Activated CD8-positive, alpha-beta memory T cell treated with anti-CD3 and anti-CD28 coated beads for 1 hour (primary cell): ENCODE data around the gene SLIT3.

Experiments used
- DNase-seq, 2 donors: peaks; one replicate each; pipeline ENCODE4 v3.0.0-alpha.2; 2020; ENCODE audit warnings: low read depth in 1 of 2; ENCODE audit errors: extremely low read depth in 1 of 2

SLIT3 gene

GRCh38 chr5:168847511-168848073, 453.3 kb downstream of the SLIT3 start:
- no peak for DNase-seq

DNA sequence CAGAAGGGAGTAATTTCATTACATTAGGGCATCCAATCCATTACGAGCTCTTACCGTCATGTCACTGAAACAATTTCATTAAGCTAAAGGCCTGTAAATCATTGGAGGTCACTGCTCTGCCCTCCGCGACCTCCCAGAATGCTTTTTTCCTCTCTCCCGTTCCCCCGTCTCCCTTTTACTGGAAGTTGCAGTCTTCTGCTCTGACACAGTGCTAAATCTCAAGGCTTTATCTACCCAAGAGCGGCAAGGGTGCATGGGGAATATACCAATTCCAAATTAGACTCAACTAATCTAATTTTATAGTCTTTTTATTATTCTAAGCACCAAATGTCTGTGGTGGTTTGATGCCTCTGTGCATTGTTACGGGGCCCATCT, 456.0 kb downstream of the SLIT3 start:
- DNase-seq = no peak

GRCh38 chr5:168844016-168844921, 456.7 kb downstream of the SLIT3 start:
- DNase-seq = no peak

- DNase-seq = no peak
These were observed 457.5 kb downstream of the SLIT3 start for GRCh38 chr5:168843277-168844015.

- DNase-seq = no peak
These were observed 458.3 kb downstream of the SLIT3 start for GRCh38 chr5:168842571-168843205.

GRCh38 chr5:168837852-168838251, 463.1 kb downstream of the SLIT3 start:
- no peak for DNase-seq

GRCh38 chr5:168836603-168837231, 464.2 kb downstream of the SLIT3 start:
- no peak for DNase-seq

GRCh38 chr5:168833936-168834335, 467.0 kb downstream of the SLIT3 start:
- no peak for DNase-seq

GRCh38 chr5:168833383-168833782, 467.6 kb downstream of the SLIT3 start:
- no peak for DNase-seq

DNA sequence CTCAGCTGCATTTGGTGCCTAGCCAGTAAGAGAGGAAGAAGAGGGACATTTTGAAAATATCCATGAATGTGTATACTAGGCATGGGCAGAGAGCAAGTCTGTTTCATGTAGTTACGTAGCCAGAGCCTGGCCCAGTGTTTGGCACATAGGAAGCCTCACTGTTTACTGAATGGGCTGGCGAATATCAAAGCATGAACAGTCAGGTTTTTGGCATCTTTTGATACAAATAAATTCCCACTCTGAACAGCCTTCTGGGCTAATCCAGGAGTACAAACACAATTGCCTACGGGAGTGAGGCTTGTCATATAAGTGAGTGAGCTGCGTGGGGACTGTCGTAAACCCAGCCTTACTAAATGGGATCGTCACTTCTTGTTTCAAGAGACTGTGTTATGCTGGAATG, 468.6 kb downstream of the SLIT3 start:
- no peak for DNase-seq

GRCh38 chr5:168831383-168831782, 469.6 kb downstream of the SLIT3 start:
- DNase-seq = no peak

DNA sequence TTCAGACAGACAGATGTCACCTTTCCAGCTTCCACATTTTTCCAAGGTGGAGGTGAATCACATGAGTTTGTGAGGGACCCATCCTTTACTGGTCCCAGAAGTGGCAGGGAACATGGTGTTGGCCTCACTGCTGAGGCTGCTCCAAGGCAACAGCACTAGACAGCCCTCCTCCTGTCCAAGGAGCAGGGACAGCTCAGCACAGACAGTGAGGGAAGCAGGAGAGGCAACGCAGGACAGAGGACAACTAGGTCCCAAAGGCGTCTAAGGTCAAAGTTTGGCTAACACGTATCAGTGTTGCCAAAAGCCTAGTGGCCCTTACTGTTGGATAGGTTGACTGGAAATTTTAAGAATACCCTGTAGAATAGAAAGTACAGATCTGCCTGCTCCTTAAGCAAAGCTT, 470.1 kb downstream of the SLIT3 start:
- no peak for DNase-seq

DNA sequence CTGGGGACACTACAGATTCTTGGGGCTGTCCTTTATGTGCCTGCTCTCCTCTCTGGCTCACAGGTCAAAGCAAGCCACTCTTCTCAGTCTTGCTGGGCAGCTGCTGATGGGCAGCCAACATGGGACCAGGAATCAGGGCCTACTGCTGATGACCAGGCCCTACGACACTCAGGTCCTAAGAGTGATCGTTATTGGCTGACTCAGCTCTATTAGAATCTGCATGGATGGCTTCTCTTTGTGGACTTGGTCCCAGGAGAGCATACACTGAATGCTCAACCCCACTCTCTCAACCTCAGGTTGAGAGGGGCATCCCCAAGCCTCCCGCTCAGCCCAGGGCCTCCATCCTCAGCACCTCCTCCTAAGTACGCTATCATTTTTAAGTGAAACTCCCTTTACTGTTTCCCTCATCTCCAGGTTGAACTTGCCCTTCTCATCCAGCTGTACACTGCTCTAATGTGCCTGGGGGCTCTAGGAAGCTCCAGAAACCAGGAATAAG, 471.0 kb downstream of the SLIT3 start:
- no peak for DNase-seq

DNA sequence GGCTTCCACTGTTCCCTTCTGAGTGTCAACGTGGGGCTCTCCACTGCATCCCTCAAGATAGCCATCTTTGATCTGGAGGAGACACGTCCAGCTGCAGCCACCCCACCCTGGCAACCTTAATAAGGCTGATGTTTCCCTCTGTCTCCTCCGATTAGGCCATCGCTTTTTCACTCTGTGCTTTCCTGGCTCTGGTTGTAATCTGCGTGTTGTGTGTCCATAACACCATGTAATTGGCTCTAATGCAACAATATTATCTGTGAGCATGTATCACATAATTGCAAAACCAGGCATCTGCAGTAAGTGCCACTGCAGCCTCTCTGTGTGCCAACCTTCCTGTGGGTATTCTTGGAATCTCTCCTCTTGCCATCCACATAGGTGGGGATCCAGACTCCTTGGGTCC, 471.9 kb downstream of the SLIT3 start:
- no peak for DNase-seq

DNA sequence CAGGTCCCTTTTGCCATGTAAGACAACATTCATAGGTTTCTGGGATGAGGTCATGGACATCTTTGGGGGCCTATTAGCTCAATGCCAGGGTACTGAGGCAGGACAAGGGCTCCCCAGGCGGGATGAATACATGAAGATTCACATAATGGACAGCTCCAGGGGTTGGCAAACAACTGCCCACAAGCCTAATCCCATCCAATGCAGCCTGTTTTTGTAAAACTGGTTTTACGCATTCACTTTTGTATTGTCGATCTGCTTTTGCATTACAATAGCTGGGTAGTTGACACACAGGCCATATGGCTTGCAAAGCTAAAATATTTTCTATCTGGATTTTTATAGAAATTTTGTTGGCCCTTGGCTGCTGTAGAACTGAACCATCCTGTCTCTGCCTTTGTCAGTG, 473.3 kb downstream of the SLIT3 start:
- no peak for DNase-seq

DNA sequence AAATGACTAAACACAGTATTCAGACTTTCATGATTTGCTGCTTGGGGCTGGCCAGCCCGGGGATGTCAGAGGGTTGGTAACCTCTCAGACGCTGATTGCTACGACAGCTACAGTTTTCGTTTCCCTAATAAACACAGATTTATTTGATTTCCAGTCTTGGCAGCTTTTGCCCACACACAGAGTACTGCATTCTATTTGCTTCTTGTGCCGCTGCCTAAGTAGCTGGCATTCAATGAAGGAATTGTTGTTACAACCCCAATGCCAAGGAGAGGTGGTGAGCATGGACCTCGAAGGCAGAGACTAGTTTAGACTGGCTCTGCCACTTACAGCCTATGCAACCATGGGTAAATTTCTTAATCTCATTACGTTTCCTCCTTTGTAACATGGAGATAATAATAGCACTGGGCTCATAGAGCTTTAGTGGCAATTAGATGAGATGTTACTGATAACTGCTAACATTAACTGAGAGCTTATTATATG, 474.7 kb downstream of the SLIT3 start:
- no peak for DNase-seq

DNA sequence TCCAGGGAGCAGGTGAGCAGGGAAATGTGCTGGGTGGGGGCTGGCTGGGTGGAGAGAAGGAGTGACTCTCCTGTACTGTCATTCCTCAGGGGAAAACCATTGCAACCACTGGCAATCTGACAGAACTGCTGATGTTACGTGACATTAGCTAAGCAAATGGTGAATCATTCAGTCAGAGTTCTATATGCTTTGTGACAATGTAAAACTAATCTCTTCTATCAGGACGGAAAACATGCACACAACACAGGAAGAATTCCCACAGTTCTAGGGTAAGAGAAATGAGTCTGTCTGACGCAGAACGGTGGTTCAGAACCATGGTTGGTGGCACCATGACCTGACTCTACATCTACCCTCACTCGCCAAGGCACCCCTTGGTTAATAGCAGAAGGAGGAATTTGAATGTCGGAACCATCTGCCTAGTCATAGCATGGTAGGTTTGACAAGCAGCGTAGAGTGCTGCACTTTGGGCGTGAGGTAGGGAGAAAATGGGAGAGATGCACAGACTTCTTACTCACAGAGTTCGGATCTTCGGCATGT, 478.1 kb downstream of the SLIT3 start:
- DNase-seq = no peak

GRCh38 chr5:168822248-168822744, 478.6 kb downstream of the SLIT3 start:
- no peak for DNase-seq

DNA sequence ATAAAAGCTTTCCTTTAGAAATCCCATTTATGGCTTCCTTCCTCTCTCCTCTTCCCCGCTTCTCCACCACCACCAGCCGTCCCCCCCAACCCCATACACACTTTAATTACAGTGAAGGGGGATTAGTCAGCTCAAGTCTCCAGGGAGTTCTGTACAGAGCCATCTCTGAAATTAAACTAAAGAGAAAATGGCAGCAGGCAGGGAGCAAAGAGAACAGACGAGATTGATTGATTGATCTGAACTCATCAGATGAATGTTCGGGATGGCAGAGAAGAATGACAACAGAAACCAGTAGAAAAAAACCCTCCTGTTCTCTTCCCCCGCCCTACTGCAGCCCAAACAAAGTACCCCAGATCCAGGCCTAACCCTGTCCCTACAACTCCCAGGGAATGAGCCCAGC, 480.1 kb downstream of the SLIT3 start:
- no peak for DNase-seq

DNA sequence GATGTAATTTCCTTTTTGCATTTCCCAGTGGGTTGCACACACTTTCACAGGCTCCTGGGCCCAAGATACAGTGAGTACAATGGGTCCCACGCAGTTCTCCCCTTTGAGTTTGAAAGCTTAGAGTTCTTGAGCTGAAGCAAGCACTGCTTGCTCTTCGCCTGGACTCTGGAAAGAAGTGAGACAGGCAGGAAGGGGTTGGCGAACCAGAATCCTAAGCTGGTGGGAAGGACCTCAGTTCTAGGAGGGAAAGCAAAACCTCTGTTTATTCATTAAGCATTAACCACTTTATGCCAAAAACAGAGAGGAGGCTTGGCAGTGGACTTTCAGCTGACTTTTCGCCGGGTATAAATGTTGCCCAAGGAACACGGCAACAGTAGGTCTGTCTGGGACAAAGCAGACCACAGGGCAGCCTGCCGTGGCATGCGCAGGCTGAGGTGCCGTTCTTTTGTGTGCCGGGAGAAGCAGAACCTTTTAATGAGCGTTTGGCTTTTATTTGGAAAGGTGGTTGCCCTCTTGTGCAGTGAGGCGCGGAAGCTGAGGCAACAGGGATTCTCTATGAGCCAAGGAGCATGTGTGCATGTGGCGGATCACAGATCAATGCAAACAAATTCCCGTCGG, 481.8 kb downstream of the SLIT3 start:
- DNase-seq = no peak
